K562 (cell line): ENCODE measurements around the gene ELK4. TPM values are rescaled to one million over a fixed set of nuclear protein-coding genes. Genes with fewer than 3 reads are reported as not detected.
A peak's percentile ranks its signal among the peaks of the same experiment; 100 is the strongest.

Experiments
- ATF7 ChIP-seq: fragments of 450-650 bp; IDR thresholded peaks from 2 replicates; pipeline ENCODE4 v1.7.1; 2014; ENCODE audit warnings: mild to moderate bottlenecking, moderate library complexity
- BRD9 ChIP-seq: fragments of 450-650 bp; IDR thresholded peaks from 2 replicates; pipeline ENCODE4 v1.6.1; 2018; ENCODE audit warnings: low read depth; ENCODE audit not compliant: partially characterized antibody
- CREM ChIP-seq: IDR thresholded peaks from 2 replicates; pipeline ENCODE4 v1.6.1; 2014; ENCODE audit warnings: antibody characterized with exemption, low read depth
- DIDO1 ChIP-seq: fragments of 450-650 bp; IDR thresholded peaks from 2 replicates; pipeline ENCODE4 v1.6.1; 2016; ENCODE audit warnings: low read depth, missing biosample characterization, missing genetic modification characterization
- FOXK1 ChIP-seq: sonication (generic); formaldehyde crosslinking; IDR thresholded peaks from 2 replicates; pipeline ENCODE4 v1.8.0; 2022; ENCODE audit warnings: missing genetic modification reagents, mild to moderate bottlenecking, borderline replicate concordance
- NCOA4 ChIP-seq: fragments of 450-650 bp; IDR thresholded peaks from 2 replicates; pipeline ENCODE4 v1.6.1; 2018; ENCODE audit warnings: mild to moderate bottlenecking; ENCODE audit not compliant: partially characterized antibody
- NFE2 ChIP-seq: IDR thresholded peaks from 2 replicates; pipeline ENCODE4 v1.6.1; 2014; ENCODE audit warnings: antibody characterized with exemption, low read depth
- OTX1 ChIP-seq: fragments of 450-650 bp; formaldehyde crosslinking; IDR thresholded peaks from 2 replicates; pipeline ENCODE4 v1.4.0; 2022; ENCODE audit warnings: mild to moderate bottlenecking
- PHB2 ChIP-seq: fragments of 450-650 bp; IDR thresholded peaks from 2 replicates; pipeline ENCODE4 v1.6.1; 2017; ENCODE audit warnings: low read depth
- POLR3G ChIP-seq: IDR thresholded peaks from 2 replicates; pipeline ENCODE4 v1.6.1; 2011; ENCODE audit not compliant: insufficient read length, insufficient replicate concordance; ENCODE audit errors: extremely low read depth
- RBM15 ChIP-seq: fragments of 200-400 bp; formaldehyde crosslinking; IDR thresholded peaks from 2 replicates; pipeline ENCODE4 v1.6.1; 2018; ENCODE audit warnings: mild to moderate bottlenecking, low read length, moderate library complexity; ENCODE audit not compliant: insufficient read depth
- SMARCE1 ChIP-seq: fragments of 450-650 bp; IDR thresholded peaks from 2 replicates; pipeline ENCODE4 v1.7.1; 2016; ENCODE audit warnings: mild to moderate bottlenecking
- TAF1 ChIP-seq: IDR thresholded peaks from 2 replicates; pipeline ENCODE4 v1.6.1; 2011; ENCODE audit warnings: mild to moderate bottlenecking, low read length, moderate library complexity; ENCODE audit not compliant: insufficient read depth, control insufficient read depth, severe bottlenecking; ENCODE audit errors: extremely low read depth
- TARDBP ChIP-seq: fragments of 450-650 bp; IDR thresholded peaks from 2 replicates; pipeline ENCODE4 v1.6.1; 2016
- TFAM ChIP-seq: fragments of 250-450 bp; sonication (Bioruptor Pico); conservative IDR thresholded peaks from 2 replicates; pipeline ENCODE4 v1.5.0; 2021; ENCODE audit warnings: mild to moderate bottlenecking, moderate library complexity
- ZNF75A ChIP-seq: fragments of 450-650 bp; formaldehyde crosslinking; IDR thresholded peaks from 2 replicates; pipeline ENCODE4 v1.4.0; 2020; ENCODE audit warnings: mild to moderate bottlenecking
- polyA plus RNA-seq, 8 experiments: library from polyadenylated mRNA; depleted of rRNA in 4 of 8; stranded (reverse) in 5 of 8; unstranded in 3 of 8; fragments of >200 nt; fragmentation: Nextera tagmentation in 2 of 8; fragmentation: Illumina TruSeq in 1 of 8; extraction: Ambion mirVana in 2 of 8; extraction: Trizol in 1 of 8; gene quantifications; 2 replicates each; pipeline versions ENCODE4 v1.2.1 to v1.2.3, GENCODE V29; 2011 to 2014; ENCODE audit warnings: inconsistent platforms in 1 of 8, missing spikeins in 1 of 8
- total RNA-seq, 7 experiments: library from RNA; depleted of rRNA in 6 of 7; stranded (reverse); fragments of >200 nt in 6 of 7; fragmentation: Illumina TruSeq in 2 of 7; extraction: Trizol in 2 of 7; gene quantifications; 2 replicates each; pipeline versions ENCODE4 v1.2.1 to v1.2.3, GENCODE V29; 2011 to 2021; ENCODE audit warnings: low replicate concordance in 1 of 7
- TF ChIP-seq, protein P1 (sequence below): fragments of 250-450 bp; sonication (Bioruptor Pico); IDR thresholded peaks from 2 replicates; pipeline ENCODE4 v1.8.0; 2022; ENCODE audit warnings: moderate library complexity, mild to moderate bottlenecking, inconsistent platforms
- TF ChIP-seq, protein P2 (sequence below): fragments of 250-450 bp; sonication (Bioruptor Pico); IDR thresholded peaks from 2 replicates; pipeline ENCODE4 v1.4.0; 2020; ENCODE audit warnings: borderline replicate concordance
- TF ChIP-seq, protein P3 (sequence below): fragments of 250-450 bp; sonication (Bioruptor Pico); IDR thresholded peaks from 2 replicates; pipeline ENCODE4 v1.4.0; 2020; ENCODE audit warnings: mild to moderate bottlenecking, moderate library complexity
- TF ChIP-seq, protein P4 (sequence below), 2 experiments: IDR thresholded peaks; 2 replicates each; pipeline ENCODE4 v1.6.1; 2011; ENCODE audit warnings: borderline replicate concordance in 1 of 2, control low read depth in 1 of 2, low read depth in 1 of 2, low read length in 1 of 2, mild to moderate bottlenecking in 1 of 2, mixed read lengths in 1 of 2, moderate library complexity in 1 of 2; ENCODE audit not compliant: insufficient read depth in 1 of 2, insufficient read length in 1 of 2, poor library complexity in 1 of 2, severe bottlenecking in 1 of 2; ENCODE audit errors: extremely low read depth in 1 of 2

Gene ELK4
- total and polyA plus RNA-seq, 9 of the 15 experiments (the other 6 are each of a cell fraction or from before 2014, with no cell fraction given): 2.0 to 21.7 (median 9.2) TPM

DNA sequence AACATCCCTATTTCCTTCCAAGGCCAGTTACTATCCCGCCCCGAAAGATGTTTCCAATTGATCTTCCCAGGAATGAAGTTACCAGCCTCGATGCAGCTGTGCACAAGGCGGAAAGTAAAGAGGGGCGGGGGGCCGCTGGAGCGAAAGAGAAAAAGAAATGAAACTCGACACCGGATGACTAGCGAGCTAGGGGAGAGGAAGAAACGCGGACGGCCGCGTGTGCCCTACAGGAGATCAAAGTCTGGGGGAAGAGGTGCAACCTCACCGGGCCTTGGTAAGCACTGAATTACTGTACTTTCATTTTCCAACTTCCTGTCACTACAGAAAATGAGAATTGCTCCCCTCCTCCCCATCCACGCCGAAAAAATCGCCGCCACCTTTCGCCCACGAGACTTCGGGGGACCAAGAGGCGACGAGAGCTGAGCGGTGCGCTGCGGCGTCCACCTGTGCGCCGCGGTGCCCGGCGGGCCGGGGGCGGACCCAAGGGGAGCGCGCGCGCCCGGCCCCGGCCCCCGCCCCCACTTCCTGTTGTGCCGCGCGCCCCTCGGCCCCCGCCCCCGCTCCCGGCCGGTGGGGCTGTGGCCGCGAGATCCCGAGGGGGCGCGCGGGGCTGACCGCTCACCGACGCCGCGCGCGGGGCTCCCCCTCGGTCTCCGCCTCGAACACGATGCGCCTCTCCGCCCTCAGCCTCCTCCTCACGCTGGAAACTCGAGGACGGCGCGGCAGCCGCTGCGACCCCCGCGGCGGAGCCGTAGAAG, 622 bp downstream of the ELK4 start (continued):
- TF ChIP-seq, protein P1, sequence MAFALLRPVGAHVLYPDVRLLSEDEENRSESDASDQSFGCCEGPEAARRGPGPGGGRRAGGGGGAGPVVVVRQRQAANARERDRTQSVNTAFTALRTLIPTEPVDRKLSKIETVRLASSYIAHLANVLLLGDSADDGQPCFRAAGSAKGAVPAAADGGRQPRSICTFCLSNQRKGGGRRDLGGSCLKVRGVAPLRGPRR (CRISPR knock-in tag): no peak
- no peak for TF ChIP-seq POLR3G
- no peak for TF ChIP-seq DIDO1 (tag)
- TF ChIP-seq ATF7: peak; percentile 74
- peak; percentile 47 for TF ChIP-seq BRD9
- TF ChIP-seq NCOA4: no peak
- TF ChIP-seq, protein P2, sequence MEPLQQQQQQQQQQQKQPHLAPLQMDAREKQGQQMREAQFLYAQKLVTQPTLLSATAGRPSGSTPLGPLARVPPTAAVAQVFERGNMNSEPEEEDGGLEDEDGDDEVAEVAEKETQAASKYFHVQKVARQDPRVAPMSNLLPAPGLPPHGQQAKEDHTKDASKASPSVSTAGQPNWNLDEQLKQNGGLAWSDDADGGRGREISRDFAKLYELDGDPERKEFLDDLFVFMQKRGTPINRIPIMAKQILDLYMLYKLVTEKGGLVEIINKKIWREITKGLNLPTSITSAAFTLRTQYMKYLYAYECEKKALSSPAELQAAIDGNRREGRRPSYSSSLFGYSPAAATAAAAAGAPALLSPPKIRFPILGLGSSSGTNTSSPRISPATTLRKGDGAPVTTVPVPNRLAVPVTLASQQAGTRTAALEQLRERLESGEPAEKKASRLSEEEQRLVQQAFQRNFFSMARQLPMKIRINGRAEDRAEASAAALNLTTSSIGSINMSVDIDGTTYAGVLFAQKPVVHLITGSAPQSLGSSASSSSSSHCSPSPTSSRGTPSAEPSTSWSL (CRISPR knock-in tag): no peak
- no peak for TF ChIP-seq RBM15
- no peak for TF ChIP-seq ZNF75A (CRISPR knock-in tag)
- no peak for TF ChIP-seq PHB2
- TF ChIP-seq, protein P3, sequence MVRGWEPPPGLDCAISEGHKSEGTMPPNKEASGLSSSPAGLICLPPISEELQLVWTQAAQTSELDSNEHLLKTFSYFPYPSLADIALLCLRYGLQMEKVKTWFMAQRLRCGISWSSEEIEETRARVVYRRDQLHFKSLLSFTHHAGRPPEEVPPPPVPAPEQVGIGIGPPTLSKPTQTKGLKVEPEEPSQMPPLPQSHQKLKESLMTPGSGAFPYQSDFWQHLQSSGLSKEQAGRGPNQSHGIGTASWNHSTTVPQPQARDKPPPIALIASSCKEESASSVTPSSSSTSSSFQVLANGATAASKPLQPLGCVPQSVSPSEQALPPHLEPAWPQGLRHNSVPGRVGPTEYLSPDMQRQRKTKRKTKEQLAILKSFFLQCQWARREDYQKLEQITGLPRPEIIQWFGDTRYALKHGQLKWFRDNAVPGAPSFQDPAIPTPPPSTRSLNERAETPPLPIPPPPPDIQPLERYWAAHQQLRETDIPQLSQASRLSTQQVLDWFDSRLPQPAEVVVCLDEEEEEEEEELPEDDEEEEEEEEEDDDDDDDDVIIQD: no peak
- TF ChIP-seq TAF1: peak; percentile 83
- TF ChIP-seq TFAM (CRISPR knock-in tag): no peak
- TF ChIP-seq OTX1 (CRISPR knock-in tag): no peak
- TF ChIP-seq TARDBP: no peak
- peak; percentile 67 for TF ChIP-seq SMARCE1
- TF ChIP-seq CREM: peak; percentile 49
- 0 out of 2 replicates have a peak, but pooled peaks have one; percentile 5 for TF ChIP-seq NFE2
- TF ChIP-seq, protein P4, sequence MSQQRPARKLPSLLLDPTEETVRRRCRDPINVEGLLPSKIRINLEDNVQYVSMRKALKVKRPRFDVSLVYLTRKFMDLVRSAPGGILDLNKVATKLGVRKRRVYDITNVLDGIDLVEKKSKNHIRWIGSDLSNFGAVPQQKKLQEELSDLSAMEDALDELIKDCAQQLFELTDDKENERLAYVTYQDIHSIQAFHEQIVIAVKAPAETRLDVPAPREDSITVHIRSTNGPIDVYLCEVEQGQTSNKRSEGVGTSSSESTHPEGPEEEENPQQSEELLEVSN (IDR thresholded peaks at IDR 0.05; ENCODE audit: borderline replicate concordance in 1 of 2, extremely low read depth in 1 of 2, insufficient read depth in 1 of 2, insufficient read length in 1 of 2, low read depth in 1 of 2, low read length in 1 of 2, poor library complexity in 1 of 2, severe bottlenecking in 1 of 2): peak in 1 of 2 experiments; percentile 65
- TF ChIP-seq FOXK1 (CRISPR knock-in tag): 0 out of 2 replicates have a peak, but pooled peaks have one; percentile 51
